ENCODE data around the gene WDFY3. TPM values are rescaled to one million over a fixed set of nuclear protein-coding genes. Genes with fewer than 3 reads are reported as not detected.

The WDFY3 gene
- total and polyA plus RNA-seq, 8 donors: 39.4 to 137 (median 44.5) TPM

DNA sequence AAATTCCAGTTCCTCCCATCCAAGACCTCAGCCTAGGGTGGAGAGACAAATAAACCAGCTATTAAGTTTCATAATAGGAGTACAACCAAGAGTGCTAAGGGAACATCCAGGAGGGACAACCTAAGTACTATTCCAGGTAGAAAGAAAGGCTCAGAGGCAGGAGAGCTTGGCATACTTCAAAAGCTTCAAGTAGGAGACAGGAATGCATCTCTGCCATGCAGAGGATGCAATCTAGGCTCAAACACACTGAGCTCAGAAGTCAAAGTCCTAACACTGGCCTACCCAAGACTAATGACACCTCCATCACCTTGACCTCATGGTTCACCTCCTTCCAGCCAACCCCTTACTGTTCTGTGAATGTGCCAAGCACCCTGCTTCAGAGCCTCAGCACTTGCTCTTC is 8.1 kb downstream of the WDFY3 start:
- H3K4me1 ChIP-seq: peaks cover 12 to 76% of the 10 kb centered on the region in 2 donors
- no peak overlapping the region for H3K4me3 ChIP-seq
- DNase-seq: no peak
- no peaks in the 10 kb centered on the region for H3K9me3 ChIP-seq
- H3K27me3 ChIP-seq: no peaks in the 10 kb centered on the region
- no peaks in the 10 kb centered on the region for H3K36me3 ChIP-seq
- intact Hi-C loops (cut with DNase I): no loop called here
- no peak for TF ChIP-seq CTCF (IDR thresholded peaks at IDR 0.05)
- ATAC-seq: peak; percentile 85
- H3K27ac ChIP-seq: no peak overlapping the region

DNA sequence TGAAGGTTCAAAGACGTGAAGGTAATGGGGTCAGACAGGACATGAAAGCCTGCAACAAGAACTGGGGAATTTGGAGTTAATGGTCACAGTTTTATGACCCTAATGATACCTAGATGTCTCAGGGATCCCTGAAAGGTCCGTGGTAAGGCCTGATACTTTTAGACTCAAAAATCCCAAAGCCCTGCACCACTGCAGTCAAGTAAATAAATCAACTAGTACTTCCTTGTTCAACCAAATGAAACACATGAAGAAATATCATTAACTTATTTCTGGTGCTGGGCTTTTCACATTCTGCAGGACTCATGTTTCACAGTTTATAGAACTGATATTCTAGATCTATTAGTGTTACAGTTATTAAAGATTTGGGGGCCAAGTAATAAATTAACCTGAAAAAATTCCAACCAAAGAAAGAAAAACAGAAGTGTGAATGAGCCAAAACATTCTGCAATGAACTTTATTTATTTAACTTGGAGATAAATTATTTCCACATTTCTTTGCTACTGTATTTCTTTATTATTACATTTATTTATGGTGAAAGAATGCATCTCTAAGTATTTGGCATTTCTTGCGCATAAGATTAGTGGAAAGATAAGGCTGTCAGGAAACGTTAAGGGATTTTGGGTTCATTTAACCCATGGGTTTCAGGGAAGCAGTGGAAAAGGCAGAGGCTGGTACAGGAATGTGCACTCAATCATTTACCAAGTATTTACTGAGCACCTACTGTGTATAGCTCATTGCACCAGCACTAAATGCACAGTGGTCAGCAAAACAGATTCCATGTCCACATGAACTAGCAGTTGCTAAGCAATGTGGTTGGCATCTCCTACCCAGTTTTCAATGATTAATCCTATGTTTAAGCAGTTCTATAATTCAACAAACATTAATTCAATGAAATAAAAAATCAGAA is 8.7 kb downstream of the WDFY3 start:
- Histone ChIP-seq H3K9me3 (no peaks in the 10 kb centered on the region), H3K27me3 (no peaks in the 10 kb centered on the region), H3K27ac (no peak overlapping the region), H3K36me3 (no peaks in the 10 kb centered on the region), H3K4me3 (no peak overlapping the region), H3K4me1 (peaks cover 12 to 70% of the 10 kb centered on the region in 2 donors)
- DNase-seq (no peak), ATAC-seq (peak; percentile 43)
- intact Hi-C loops (cut with DNase I): no loop called here
- TF ChIP-seq CTCF (IDR thresholded peaks at IDR 0.05): no peak

GRCh38 chr4:84956014-84956413 is 10.5 kb downstream of the WDFY3 start:
- no peaks in the 10 kb centered on the region for H3K27me3 ChIP-seq
- TF ChIP-seq CTCF (IDR thresholded peaks at IDR 0.05): no peak
- ATAC-seq: peak; percentile 30

GRCh38 chr4:84954982-84955567 is 11.4 kb downstream of the WDFY3 start:
- no peak for TF ChIP-seq CTCF (IDR thresholded peaks at IDR 0.05)
- no peak for ATAC-seq
- Histone ChIP-seq H3K27me3 (no peaks in the 10 kb centered on the region), H3K4me3 (no peak overlapping the region), H3K9me3 (no peaks in the 10 kb centered on the region), H3K27ac (peak overlapping the region in 1 of 2 donors; percentile 19), H3K36me3 (no peaks in the 10 kb centered on the region), H3K4me1 (peaks cover 13 to 58% of the 10 kb centered on the region in 2 donors)
- no peak for DNase-seq
- intact Hi-C loops (cut with DNase I): no loop called here

More at GRCh38 chr4:84956014-84956413, 10.5 kb downstream of the WDFY3 start:
- intact Hi-C loops (cut with DNase I): no loop called here
- Histone ChIP-seq H3K36me3 (no peaks in the 10 kb centered on the region), H3K4me1 (peaks cover 13 to 65% of the 10 kb centered on the region in 2 donors), H3K27ac (peak overlapping the region in 1 of 2 donors; percentile 19), H3K9me3 (no peaks in the 10 kb centered on the region), H3K4me3 (no peak overlapping the region)
- no peak for DNase-seq

- no peaks in the 10 kb centered on the region for H3K27me3 ChIP-seq
- TF ChIP-seq CTCF (IDR thresholded peaks at IDR 0.05): no peak
- no peak overlapping the region for H3K4me3 ChIP-seq
- intact Hi-C loops (cut with DNase I): no loop called here
- DNase-seq (no peak), ATAC-seq (no peak)
- H3K4me1 ChIP-seq: peaks cover 25 to 58% of the 10 kb centered on the region in 2 donors
- H3K27ac ChIP-seq: no peak overlapping the region
- H3K36me3 ChIP-seq: no peaks in the 10 kb centered on the region
- H3K9me3 ChIP-seq: no peaks in the 10 kb centered on the region
These were observed 13.7 kb downstream of the WDFY3 start for GRCh38 chr4:84952776-84953175.
